HEK293T (cell line): ENCODE results near the gene C1orf174.

ENCODE experiments used
- CTCF ChIA-PET: fragments of 350-600 bp; formaldehyde crosslinking; extraction: SDS; loops from one replicate; lab custom pipeline; 2021; ENCODE audit warnings: antibody characterized with exemption, inconsistent platforms; lab: Yijun Ruan, JAX
- POLR2A ChIA-PET: fragments of 350-600 bp; formaldehyde crosslinking; extraction: SDS; loops from one replicate; lab custom pipeline; 2020; ENCODE audit warnings: antibody characterized with exemption, inconsistent platforms; lab: Yijun Ruan, JAX
- DNase-seq: peaks from one replicate; pipeline ENCODE4 v3.0.0; 2012; ENCODE audit warnings: mixed read lengths; ENCODE audit errors: extremely low spot score
- ARNT ChIP-seq: fragments of 450-650 bp; IDR thresholded peaks from 2 replicates; pipeline ENCODE4 v1.6.1; 2017; ENCODE audit warnings: mild to moderate bottlenecking
- BHLHE40 ChIP-seq: fragments of 450-650 bp; IDR thresholded peaks from 2 replicates; pipeline ENCODE4 v1.6.1; 2016; ENCODE audit warnings: mild to moderate bottlenecking, moderate library complexity, borderline replicate concordance
- CTBP1 ChIP-seq: fragments of 450-650 bp; IDR thresholded peaks from 2 replicates; pipeline ENCODE4 v1.6.1; 2016; ENCODE audit warnings: borderline replicate concordance
- ELF4 ChIP-seq: fragments of 450-650 bp; IDR thresholded peaks from 2 replicates; pipeline ENCODE4 v1.6.1; 2017; ENCODE audit warnings: antibody characterized with exemption
- FOXA1 ChIP-seq: fragments of 450-650 bp; IDR thresholded peaks from 2 replicates; pipeline ENCODE4 v1.6.1; 2016; ENCODE audit warnings: mild to moderate bottlenecking
- FOXK2 ChIP-seq: fragments of 450-650 bp; IDR thresholded peaks from 2 replicates; pipeline ENCODE4 v1.6.1; 2016; ENCODE audit warnings: mild to moderate bottlenecking
- FOXM1 ChIP-seq: fragments of 450-650 bp; IDR thresholded peaks from 2 replicates; pipeline ENCODE4 v1.6.1; 2017; ENCODE audit warnings: mild to moderate bottlenecking, borderline replicate concordance
- HDGF ChIP-seq: fragments of 450-650 bp; IDR thresholded peaks from 2 replicates; pipeline ENCODE4 v1.6.1; 2017; ENCODE audit warnings: antibody characterized with exemption, borderline replicate concordance
- L3MBTL2 ChIP-seq: fragments of 450-650 bp; conservative IDR thresholded peaks from 2 replicates; pipeline ENCODE4 v1.6.1; 2016; ENCODE audit warnings: mild to moderate bottlenecking
- LEF1 ChIP-seq: fragments of 450-650 bp; IDR thresholded peaks from 2 replicates; pipeline ENCODE4 v1.6.1; 2017; ENCODE audit warnings: mild to moderate bottlenecking, borderline replicate concordance
- NFRKB ChIP-seq: fragments of 450-650 bp; IDR thresholded peaks from 2 replicates; pipeline ENCODE4 v1.6.1; 2016; ENCODE audit warnings: mild to moderate bottlenecking, moderate library complexity
- SP1 ChIP-seq: fragments of 450-650 bp; IDR thresholded peaks from 2 replicates; pipeline ENCODE4 v1.6.1; 2017
- SUZ12 ChIP-seq: fragments of 450-650 bp; IDR thresholded peaks from 2 replicates; pipeline ENCODE4 v1.6.1; 2016; ENCODE audit warnings: mild to moderate bottlenecking
- TARDBP ChIP-seq: fragments of 450-650 bp; IDR thresholded peaks from 2 replicates; pipeline ENCODE4 v1.6.1; 2016
- ZNF384 ChIP-seq: fragments of 450-650 bp; IDR thresholded peaks from 2 replicates; pipeline ENCODE4 v1.6.1; 2016
- TF ChIP-seq, protein P1 (sequence below): fragments of 450-650 bp; IDR thresholded peaks from 2 replicates; pipeline ENCODE4 v1.6.1; 2016

The C1orf174 gene

GRCh38 chr1:3905953-3906671, 6.0 kb upstream of the C1orf174 start:
- POLR2A ChIA-PET: no interaction called here
- no peak for TF ChIP-seq ARNT
- no peak for TF ChIP-seq CTBP1
- no peak for TF ChIP-seq ELF4
- no peak for TF ChIP-seq SP1
- TF ChIP-seq, protein P1, sequence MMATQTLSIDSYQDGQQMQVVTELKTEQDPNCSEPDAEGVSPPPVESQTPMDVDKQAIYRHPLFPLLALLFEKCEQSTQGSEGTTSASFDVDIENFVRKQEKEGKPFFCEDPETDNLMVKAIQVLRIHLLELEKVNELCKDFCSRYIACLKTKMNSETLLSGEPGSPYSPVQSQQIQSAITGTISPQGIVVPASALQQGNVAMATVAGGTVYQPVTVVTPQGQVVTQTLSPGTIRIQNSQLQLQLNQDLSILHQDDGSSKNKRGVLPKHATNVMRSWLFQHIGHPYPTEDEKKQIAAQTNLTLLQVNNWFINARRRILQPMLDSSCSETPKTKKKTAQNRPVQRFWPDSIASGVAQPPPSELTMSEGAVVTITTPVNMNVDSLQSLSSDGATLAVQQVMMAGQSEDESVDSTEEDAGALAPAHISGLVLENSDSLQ: no peak
- TF ChIP-seq HDGF: no peak
- no peak for TF ChIP-seq NFRKB
- no peak for TF ChIP-seq ZNF384
- no peak for TF ChIP-seq FOXA1
- TF ChIP-seq LEF1: no peak
- TF ChIP-seq TARDBP: no peak
- TF ChIP-seq FOXM1: no peak
- TF ChIP-seq SUZ12: no peak
- DNase-seq: no peak
- CTCF ChIA-PET: no interaction called here

- POLR2A ChIA-PET: no interaction called here
- TF ChIP-seq CTBP1 (no peak), SUZ12 (no peak), FOXK2 (no peak), LEF1 (no peak), ZNF384 (no peak), ELF4 (no peak), BHLHE40 (no peak), ARNT (no peak), NFRKB (no peak), HDGF (no peak), FOXA1 (no peak), SP1 (no peak)
- no peak for DNase-seq
- CTCF ChIA-PET: no interaction called here
These were observed 5.3 kb upstream of the C1orf174 start for GRCh38 chr1:3905266-3905952.

DNA sequence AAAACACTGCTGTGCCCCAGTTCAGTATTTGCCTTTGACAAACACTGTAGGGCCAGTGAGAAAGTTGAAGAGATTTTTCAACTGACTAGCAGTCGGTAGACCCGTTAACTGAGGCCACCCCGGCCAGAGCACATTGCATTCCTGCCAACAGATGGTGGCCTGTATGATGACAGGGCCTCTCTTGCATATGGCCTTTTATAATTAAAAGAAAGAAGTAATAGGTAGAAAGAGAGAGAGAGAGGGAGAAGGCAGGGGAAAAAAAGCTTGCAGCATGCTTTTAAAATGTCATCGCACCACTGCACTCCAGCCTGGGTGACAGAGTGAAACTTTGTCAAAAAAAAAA, 4.7 kb upstream of the C1orf174 start:
- DNase-seq: no peak
- no peak for TF ChIP-seq HDGF
- CTCF ChIA-PET: no interaction called here
- POLR2A ChIA-PET: no interaction called here

GRCh38 chr1:3904006-3904842, 4.2 kb upstream of the C1orf174 start:
- CTCF ChIA-PET: no interaction called here
- DNase-seq: no peak
- POLR2A ChIA-PET: no interaction called here
- TF ChIP-seq ARNT (no peak), FOXK2 (no peak), SP1 (no peak), CTBP1 (no peak), L3MBTL2 (no peak), ZNF384 (no peak), TARDBP (no peak), HDGF (no peak), FOXM1 (no peak), BHLHE40 (no peak), FOXA1 (no peak), ELF4 (no peak), LEF1 (no peak), NFRKB (no peak), SUZ12 (no peak)
- TF ChIP-seq, protein P1: no peak

GRCh38 chr1:3903141-3904005, 3.3 kb upstream of the C1orf174 start:
- CTCF ChIA-PET: no interaction called here
- no peak for DNase-seq
- TF ChIP-seq L3MBTL2: no peak
- POLR2A ChIA-PET: no interaction called here

DNA sequence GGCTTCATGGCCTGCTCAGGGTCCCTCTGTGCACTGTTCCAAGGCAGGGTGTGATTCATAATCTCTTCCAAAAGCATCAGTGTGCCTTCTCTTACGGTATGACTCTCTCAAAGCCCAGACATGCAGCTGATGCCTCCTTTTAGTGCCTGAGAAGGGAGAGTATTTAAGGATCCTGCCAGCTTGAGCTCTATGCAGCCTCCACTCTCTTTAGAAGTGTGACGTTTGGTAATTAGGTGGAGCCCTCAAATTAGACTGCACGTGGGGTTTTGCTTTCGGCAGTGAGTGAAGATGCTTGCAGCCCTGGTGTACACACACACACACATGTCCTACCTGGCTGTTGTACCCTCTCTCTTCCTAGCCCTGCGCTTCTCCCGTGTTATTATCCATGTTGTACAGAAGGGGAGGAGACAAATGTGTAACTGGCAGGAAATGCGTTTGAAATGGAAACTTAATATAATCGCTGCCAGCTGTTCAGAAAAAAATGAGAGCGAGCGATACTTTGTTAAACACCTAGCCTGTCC, 2.6 kb upstream of the C1orf174 start:
- TF ChIP-seq LEF1: no peak
- TF ChIP-seq L3MBTL2: no peak
- CTCF ChIA-PET: interaction anchor here (0.6 kb wide), 1 partner anchor 87 kb away, joined by 3 read pairs; no protein-coding TSS in a partner anchor
- DNase-seq: no peak
- POLR2A ChIA-PET: no interaction called here
